Naive B cell (primary cell): ENCODE data around the gene SCT. TPM values are rescaled to one million over a fixed set of nuclear protein-coding genes. Genes with fewer than 3 reads are reported as not detected.

Experiments used
- ATAC-seq, 2 donors: fragments of 150-1000 bp; cut with Tn5 transposase; 2 replicates each; pipeline ENCODE4 v1.10.0; 2021; ENCODE audit warnings: low read depth in 2 of 2, mild to moderate bottlenecking in 2 of 2, moderate library complexity in 2 of 2
- DNase-seq: peaks from one replicate; pipeline ENCODE4 v3.0.0; 2022
- H3K27ac Mint-ChIP-seq, 6 donors: one replicate each; pipeline ENCODE4 v1.8.0; 2020 to 2022; ENCODE audit warnings: mild to moderate bottlenecking in 6 of 6, mixed read lengths in 6 of 6, moderate library complexity in 5 of 6, inconsistent platforms in 2 of 6
- H3K27me3 Mint-ChIP-seq, 3 donors: one replicate each; pipeline ENCODE4 v1.8.0; 2021 to 2022; ENCODE audit warnings: mixed read lengths in 3 of 3, mild to moderate bottlenecking in 1 of 3
- H3K36me3 Mint-ChIP-seq, 2 donors: one replicate each; pipeline ENCODE4 v1.8.0; 2020 to 2022; ENCODE audit warnings: mixed read lengths in 2 of 2, inconsistent platforms in 1 of 2, mild to moderate bottlenecking in 1 of 2
- H3K4me1 Mint-ChIP-seq, 3 donors: one replicate each; pipeline ENCODE4 v1.8.0; 2020 to 2022; ENCODE audit warnings: mixed read lengths in 3 of 3, inconsistent platforms in 1 of 3, mild to moderate bottlenecking in 1 of 3, moderate library complexity in 1 of 3
- H3K4me3 Mint-ChIP-seq, 8 donors: one replicate each; pipeline ENCODE4 v1.8.0; 2020 to 2022; ENCODE audit warnings: mild to moderate bottlenecking in 8 of 8, mixed read lengths in 8 of 8, moderate library complexity in 8 of 8, inconsistent platforms in 2 of 8
- H3K9me3 Mint-ChIP-seq, 7 donors: one replicate each; pipeline ENCODE4 v1.8.0; 2020 to 2022; ENCODE audit warnings: mixed read lengths in 7 of 7, mild to moderate bottlenecking in 5 of 7, inconsistent platforms in 2 of 7, moderate library complexity in 1 of 7
- polyA plus RNA-seq, 6 donors: library from polyadenylated mRNA; unstranded; fragments of 300-500 nt; fragmentation: Illumina TruSeq; gene quantifications; one replicate each; pipeline ENCODE4 v1.2.3, GENCODE V29; 2021; ENCODE audit warnings: low read depth in 6 of 6

Gene SCT, protein sequence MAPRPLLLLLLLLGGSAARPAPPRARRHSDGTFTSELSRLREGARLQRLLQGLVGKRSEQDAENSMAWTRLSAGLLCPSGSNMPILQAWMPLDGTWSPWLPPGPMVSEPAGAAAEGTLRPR
- not detected for polyA plus RNA-seq

DNA sequence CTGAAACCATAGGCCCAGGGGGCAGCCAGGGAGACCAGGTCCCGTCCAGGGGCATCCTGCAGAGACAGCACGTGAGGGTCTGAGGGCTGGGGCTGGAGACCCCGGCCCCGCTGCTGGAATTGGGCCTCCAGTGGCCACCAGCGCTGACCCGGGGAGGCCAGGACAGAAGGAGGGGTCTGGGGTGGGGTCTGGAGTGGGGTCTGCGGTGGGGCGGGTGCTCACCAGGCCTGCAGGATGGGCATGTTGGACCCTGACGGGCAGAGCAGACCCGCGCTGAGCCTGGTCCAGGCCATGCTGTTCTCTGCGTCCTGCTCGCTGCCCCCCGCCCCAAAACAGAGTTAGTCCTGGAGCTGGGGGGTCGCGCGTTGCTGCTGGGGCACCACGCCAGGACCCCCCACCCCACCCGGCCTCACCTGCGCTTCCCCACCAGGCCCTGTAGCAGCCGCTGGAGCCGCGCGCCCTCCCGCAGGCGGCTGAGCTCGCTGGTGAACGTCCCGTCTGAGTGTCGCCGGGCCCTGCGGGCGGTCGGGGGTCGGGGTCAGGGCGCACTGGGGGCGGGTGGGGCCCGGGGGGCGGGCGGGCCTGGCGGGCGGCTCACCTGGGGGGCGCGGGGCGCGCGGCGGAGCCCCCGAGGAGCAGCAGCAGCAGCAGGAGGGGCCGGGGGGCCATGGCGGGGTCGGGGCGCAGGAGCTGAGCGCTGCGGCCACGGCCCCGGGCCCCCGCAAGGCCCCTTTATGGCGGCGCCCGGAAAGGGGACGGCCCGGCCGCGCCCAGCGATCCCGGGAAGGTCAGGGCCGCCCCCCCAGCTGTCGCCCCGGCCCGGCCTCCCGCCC lies at the start of gene SCT:
Gene SCT, minus strand, starts transcription at position 707 of the 833 bp plus-strand sequence. Its CDS starts 38 bp downstream, at position 669.
- Mint-ChIP-seq H3K27ac (peak within 1 kb of the TSS in 4 of 6 donors; percentile 11 to 44 (median 24)), H3K4me3 (peak within 1 kb of the TSS in 4 of 8 donors; percentile 15 to 77 (median 46)), H3K27me3 (peaks cover 16 to 47% (median 27%) of the 10 kb centered on the region in 3 donors), H3K36me3 (no peaks in the 10 kb centered on the region), H3K9me3 (no peaks in the 10 kb centered on the region), H3K4me1 (peaks cover 20 to 28% (median 23%) of the 10 kb centered on the region in 3 donors)
- peak; percentile 26 to 39 for ATAC-seq
- no peak for DNase-seq

DNA sequence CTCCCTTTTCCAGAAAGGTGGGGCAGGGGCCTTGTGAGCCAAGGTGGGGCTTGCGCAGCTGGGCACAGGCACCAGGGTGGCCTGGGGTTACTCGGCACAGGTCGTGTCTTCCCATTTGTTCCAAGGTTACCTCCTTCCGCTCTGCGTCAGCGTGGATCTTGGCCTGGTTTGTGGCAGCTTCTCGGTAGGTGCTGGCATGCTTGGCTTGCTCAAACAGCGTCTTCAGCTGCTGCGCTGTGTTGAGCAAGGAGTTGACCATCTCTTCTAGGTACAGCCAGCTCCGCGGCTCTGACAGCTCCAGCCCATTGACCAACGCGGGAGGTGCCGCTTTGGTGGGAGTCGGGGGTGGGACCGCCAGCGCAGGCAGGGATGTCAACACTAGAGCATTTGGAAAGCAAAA lies 47.4 kb upstream of the SCT start:
- Mint-ChIP-seq H3K27me3 (no peaks in the 10 kb centered on the region), H3K9me3 (no peaks in the 10 kb centered on the region), H3K4me3 (no peak overlapping the region), H3K4me1 (no peaks in the 10 kb centered on the region), H3K27ac (peak overlapping the region in 1 of 6 donors; percentile 51), H3K36me3 (peaks cover 10 to 22% of the 10 kb centered on the region in 2 donors)
- ATAC-seq = no peak
- DNase-seq = no peak

DNA sequence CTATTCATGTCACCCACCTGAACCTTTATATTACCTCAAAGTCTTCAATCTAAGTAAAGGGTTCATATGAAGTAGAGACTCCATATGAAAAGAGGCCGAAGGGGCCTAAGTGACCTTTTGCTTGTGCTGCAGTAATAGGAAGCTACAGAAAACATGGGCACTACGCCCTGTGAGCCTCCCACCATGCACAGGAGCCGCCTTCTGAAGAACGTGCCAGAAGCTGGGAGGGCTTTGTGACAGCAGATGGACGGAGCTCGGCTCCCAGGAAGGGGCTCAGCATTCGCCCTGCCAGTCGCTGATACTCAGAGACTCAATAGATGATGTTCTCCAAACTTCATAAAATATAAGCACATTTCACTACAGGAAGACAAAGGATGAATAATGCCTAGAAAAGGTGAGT lies 46.9 kb upstream of the SCT start:
- DNase-seq (no peak), ATAC-seq (no peak)
- Mint-ChIP-seq H3K27ac (peak overlapping the region in 2 of 6 donors; percentile 56 to 90), H3K4me1 (no peaks in the 10 kb centered on the region), H3K4me3 (no peak overlapping the region), H3K36me3 (peaks cover 10 to 21% of the 10 kb centered on the region in 2 donors), H3K27me3 (no peaks in the 10 kb centered on the region), H3K9me3 (no peaks in the 10 kb centered on the region)

DNA sequence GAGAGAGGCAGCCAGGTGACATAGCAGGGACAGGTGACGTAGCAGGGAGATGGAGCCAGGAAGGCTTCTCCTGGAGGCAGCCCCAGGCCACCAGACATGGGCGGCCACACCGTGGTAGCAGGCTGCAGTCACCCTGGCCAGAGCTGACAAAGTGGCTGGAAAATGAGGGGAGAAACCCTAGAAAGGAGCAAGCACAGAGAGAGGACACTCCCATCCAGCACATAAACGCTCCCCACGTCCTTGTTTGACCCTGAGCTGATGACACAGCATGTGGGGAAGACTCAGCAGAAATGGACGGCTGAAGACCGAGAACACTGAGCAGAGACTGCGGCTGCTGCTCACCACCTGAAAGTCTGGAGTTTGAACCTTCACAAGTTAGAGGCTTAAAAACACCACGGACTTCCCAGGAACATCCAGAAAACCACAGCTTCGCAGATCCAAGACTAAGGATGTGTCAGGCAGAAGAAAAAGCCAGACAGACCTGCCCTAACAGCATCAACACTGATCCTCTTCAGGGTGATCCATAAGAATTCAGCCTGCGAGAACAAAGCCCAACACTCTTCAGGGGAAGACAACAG lies 38.8 kb upstream of the SCT start:
- Mint-ChIP-seq H3K36me3 (no peaks in the 10 kb centered on the region), H3K9me3 (no peaks in the 10 kb centered on the region), H3K27me3 (no peaks in the 10 kb centered on the region), H3K4me1 (peaks cover 0 to 6% (median 4%) of the 10 kb centered on the region in 3 donors), H3K4me3 (no peak overlapping the region), H3K27ac (peak overlapping the region in 2 of 6 donors; percentile 26 to 78)
- ATAC-seq (no peak), DNase-seq (no peak)

DNA sequence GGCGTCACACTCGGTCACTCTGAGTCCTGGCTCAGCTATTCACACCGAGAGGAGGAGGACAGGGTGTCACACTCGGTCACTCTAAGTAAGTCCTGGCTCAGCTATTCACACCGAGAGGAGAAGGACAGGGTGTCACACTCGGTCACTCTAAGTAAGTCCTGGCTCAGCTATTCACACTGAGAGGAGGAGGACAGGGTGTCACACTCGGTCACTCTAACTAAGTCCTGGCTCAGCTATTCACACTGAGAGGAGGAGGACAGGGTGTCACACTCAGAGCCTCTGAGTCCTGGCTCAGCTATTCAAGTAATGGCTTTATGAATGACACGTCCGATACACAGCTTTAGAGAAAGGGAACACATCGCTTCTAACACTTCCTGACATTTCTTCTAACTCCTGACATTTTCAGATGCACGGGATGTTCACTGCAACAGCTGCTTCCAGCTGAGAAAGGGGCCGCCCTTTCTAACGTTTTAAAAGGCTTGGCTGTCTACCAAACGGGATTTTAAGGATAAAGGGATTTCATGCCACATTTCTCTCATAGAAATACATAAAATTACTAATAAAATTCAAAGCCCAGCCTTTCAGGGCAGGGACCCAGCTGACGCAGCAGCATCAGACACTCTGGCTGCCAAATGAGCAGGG lies 38.2 kb upstream of the SCT start:
- no peak for ATAC-seq
- Mint-ChIP-seq H3K9me3 (no peaks in the 10 kb centered on the region), H3K4me3 (no peak overlapping the region), H3K36me3 (no peaks in the 10 kb centered on the region), H3K27me3 (no peaks in the 10 kb centered on the region), H3K27ac (no peak overlapping the region), H3K4me1 (peaks cover 0 to 6% (median 4%) of the 10 kb centered on the region in 3 donors)
- no peak for DNase-seq

DNA sequence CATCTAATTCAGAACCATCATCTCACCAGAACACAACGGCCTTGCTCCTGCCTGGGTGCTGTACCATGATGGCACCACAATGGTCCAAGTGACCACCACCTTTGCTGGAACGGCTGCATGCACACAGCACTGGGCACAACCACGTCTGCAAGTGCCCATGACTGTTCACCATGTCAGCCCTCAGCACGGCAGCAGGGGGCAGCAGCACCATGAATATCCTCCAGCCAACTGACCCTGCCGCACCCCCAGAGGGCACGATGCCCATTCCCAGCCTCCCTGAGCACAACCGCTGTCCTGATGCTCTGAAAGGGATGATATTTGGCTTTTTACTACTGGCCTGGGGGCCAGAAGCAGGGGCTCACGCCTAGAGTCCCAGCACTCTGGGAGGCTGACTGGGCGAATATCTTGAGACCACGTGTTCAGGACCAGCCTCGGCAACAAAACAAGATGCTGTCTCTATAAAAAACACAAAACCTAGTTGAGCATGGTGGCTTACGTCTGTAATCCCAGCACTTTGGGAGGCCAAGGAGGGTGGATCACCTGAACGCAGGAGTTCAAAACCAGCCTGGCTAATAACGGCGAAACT lies 35.8 kb upstream of the SCT start:
- Mint-ChIP-seq H3K36me3 (no peaks in the 10 kb centered on the region), H3K27ac (peak overlapping the region in 3 of 6 donors; percentile 29 to 81 (median 47)), H3K27me3 (no peaks in the 10 kb centered on the region), H3K4me1 (peaks cover 0 to 6% (median 4%) of the 10 kb centered on the region in 3 donors), H3K4me3 (no peak overlapping the region), H3K9me3 (no peaks in the 10 kb centered on the region)
- peak; percentile 64 to 71 for ATAC-seq
- DNase-seq = peak; percentile 44

DNA sequence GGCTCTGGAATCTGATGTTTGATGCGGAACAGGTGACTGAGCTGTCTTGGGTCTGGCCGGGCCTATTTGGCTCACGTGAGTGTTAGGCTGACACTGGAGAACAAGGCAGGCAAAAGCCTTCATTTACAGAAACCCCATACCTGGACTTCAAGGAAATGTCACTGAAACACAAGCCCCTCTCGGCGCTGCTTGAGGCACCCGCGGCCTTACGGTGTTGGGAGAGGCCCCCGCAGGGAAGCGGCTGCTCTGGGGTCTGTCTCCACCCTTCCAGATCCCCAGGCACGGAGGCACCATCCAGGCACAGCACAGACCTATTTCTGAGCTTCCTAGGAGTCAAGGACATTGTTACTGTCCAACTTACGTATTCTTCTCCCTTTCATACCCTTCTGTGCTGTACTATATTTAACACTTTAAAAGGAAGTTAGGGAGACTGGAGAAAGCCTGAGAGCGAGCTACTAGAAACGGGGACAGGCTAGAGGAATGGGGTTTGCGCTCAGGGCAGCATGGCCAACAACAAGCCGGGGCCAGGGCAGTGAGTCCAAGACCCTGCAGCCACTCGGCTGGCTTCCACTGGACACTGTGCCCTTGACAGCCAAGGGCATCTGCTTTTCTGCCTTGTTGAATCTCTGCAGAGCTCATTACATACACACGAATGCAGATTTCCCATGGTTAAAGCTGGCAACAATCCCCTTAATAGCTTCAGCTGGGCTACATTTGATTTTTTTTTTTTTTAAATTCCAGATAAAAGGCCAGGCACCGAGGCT lies 33.9 kb upstream of the SCT start:
- DNase-seq = no peak
- Mint-ChIP-seq H3K27me3 (no peaks in the 10 kb centered on the region), H3K27ac (no peak overlapping the region), H3K4me1 (peaks cover 0 to 6% (median 4%) of the 10 kb centered on the region in 3 donors), H3K9me3 (no peaks in the 10 kb centered on the region), H3K36me3 (no peaks in the 10 kb centered on the region), H3K4me3 (no peak overlapping the region)
- ATAC-seq = no peak

DNA sequence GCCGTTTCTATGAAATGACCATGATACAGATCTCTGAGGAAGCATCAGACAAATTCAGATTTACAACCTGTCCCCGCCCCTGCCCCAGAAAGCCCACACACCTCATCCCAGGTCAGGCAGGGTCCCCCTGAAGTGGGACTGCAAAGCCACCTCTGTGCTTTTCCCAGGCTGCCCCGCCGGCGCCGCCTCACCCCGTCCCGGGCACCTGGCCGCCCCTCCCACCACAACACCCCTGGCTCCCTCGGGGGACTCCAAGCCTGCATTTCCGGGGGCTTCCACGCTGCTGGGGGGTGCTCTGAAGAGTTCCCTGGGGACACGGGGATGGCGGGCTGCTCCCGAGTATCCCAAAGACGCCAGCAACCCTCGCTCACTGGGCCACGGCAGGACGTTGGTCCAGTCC lies 33.3 kb upstream of the SCT start:
- Mint-ChIP-seq H3K36me3 (no peaks in the 10 kb centered on the region), H3K4me1 (peaks cover 0 to 6% (median 4%) of the 10 kb centered on the region in 3 donors), H3K4me3 (no peak overlapping the region), H3K9me3 (no peaks in the 10 kb centered on the region), H3K27ac (no peak overlapping the region), H3K27me3 (no peaks in the 10 kb centered on the region)
- no peak for DNase-seq
- ATAC-seq = no peak

DNA sequence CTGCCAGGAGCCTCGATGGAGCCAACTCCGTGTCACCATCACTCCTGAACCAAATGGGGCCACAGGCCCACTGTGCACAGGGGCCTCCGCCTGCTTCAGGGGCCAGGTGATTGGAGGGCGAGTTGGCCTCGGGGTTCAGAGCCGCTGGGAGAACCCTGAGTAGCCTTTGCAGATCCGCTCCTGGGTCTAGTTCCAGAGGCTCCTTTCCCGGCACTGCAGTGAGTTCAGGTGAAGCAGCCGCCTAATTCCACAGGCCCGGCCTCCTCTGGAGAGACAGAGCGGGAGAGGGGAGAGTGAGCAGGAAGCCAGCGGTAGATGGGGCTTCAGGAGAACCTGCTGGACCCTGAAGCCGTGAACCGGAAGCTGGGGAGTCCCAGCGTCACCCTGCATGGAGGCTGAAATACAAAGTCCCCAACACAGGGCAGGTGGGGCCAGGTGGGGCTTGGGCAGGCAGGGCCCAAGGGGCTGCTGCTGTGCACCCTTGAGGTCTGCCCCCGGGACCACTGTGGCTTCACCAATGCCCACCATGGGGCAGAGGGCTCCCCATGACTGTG lies 32.6 kb upstream of the SCT start:
- Mint-ChIP-seq H3K27me3 (no peaks in the 10 kb centered on the region), H3K9me3 (no peaks in the 10 kb centered on the region), H3K27ac (peak overlapping the region in 1 of 6 donors; percentile 56), H3K4me1 (peaks cover 0 to 6% (median 4%) of the 10 kb centered on the region in 3 donors), H3K36me3 (no peaks in the 10 kb centered on the region), H3K4me3 (no peak overlapping the region)
- no peak for ATAC-seq
- no peak for DNase-seq

DNA sequence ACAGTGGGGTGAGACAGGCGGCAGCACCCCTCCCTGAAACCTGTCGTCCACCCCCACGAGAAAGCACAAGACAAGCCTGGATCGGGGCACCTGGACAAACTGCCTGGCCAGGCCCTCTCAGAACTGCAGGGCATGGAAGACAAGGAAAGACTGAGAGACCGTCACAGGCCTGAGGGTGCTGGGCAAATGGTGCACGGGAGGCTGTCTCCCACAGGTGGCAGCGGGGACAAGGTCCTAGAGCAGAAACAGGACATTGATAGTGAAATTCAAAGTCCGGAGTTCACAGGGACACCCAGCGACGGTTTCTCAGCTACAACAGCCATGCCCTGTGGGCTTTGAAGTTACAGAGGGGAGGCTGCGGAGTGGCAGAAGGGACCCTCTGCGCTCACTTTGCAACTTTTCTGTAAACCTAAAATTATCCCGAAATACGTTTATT lies 30.7 kb upstream of the SCT start:
- no peaks in the 10 kb centered on the region for H3K9me3 Mint-ChIP-seq
- no peaks in the 10 kb centered on the region for H3K27me3 Mint-ChIP-seq
- no peak for ATAC-seq
- H3K27ac Mint-ChIP-seq = no peak overlapping the region
- H3K36me3 Mint-ChIP-seq = no peaks in the 10 kb centered on the region
- DNase-seq = no peak
- H3K4me3 Mint-ChIP-seq = no peak overlapping the region
- peaks cover 0 to 4% (median 2%) of the 10 kb centered on the region in 3 donors for H3K4me1 Mint-ChIP-seq

DNA sequence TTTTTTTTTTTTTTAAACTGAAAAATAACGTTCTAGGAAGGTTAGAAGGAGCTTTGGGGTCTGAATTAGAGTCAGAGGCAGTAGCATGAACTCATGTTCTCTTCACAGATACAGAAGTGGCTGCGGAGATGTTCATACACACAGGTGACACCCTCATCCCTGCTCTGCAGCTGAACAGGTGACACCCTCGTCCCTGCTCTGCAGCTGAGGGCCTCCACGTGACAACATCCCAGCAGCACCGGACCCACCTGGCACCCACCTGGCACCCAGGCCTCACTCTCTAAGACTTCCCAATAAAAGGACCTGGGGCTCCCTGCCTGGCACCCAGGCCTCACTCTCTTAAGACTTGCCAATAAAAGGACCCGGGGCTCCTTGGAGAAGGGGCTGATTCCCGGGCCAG lies 29.9 kb upstream of the SCT start:
- ATAC-seq (no peak), DNase-seq (no peak)
- H3K4me3 Mint-ChIP-seq = no peak overlapping the region
- no peaks in the 10 kb centered on the region for H3K9me3 Mint-ChIP-seq
- H3K27me3 Mint-ChIP-seq = no peaks in the 10 kb centered on the region
- no peaks in the 10 kb centered on the region for H3K4me1 Mint-ChIP-seq
- H3K36me3 Mint-ChIP-seq = no peaks in the 10 kb centered on the region
- H3K27ac Mint-ChIP-seq = no peak overlapping the region

DNA sequence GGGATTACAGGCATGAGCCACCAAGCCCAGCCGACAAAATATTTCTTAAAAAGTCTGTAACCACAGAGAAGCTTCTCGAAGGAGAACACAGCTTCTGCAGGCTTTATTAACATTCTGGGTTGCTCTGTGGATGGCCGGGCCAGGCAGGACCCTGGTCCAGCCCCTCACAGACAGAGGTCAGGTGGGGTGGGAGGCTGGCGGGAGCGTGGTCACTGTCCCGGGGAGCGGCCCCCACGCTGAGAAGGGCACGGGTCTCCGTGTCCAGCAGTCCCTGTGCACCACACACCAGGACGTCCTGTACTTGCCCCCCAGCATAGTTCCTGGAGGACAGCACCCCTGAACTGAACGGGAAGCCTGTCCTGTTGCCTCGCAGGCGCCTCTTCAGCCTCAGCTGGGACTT lies 29.4 kb upstream of the SCT start:
- H3K36me3 Mint-ChIP-seq = no peaks in the 10 kb centered on the region
- no peaks in the 10 kb centered on the region for H3K4me1 Mint-ChIP-seq
- no peaks in the 10 kb centered on the region for H3K27me3 Mint-ChIP-seq
- DNase-seq (no peak), ATAC-seq (no peak)
- no peak overlapping the region for H3K27ac Mint-ChIP-seq
- H3K4me3 Mint-ChIP-seq = no peak overlapping the region
- no peaks in the 10 kb centered on the region for H3K9me3 Mint-ChIP-seq
